ENCODE measurements around the gene EFCAB5.
"Not testable (repeated sequence)": the region's sequence is repeated elsewhere in the genome, so short reads cannot be mapped to it uniquely, and the experiment has no call there.

The EFCAB5 gene

DNA sequence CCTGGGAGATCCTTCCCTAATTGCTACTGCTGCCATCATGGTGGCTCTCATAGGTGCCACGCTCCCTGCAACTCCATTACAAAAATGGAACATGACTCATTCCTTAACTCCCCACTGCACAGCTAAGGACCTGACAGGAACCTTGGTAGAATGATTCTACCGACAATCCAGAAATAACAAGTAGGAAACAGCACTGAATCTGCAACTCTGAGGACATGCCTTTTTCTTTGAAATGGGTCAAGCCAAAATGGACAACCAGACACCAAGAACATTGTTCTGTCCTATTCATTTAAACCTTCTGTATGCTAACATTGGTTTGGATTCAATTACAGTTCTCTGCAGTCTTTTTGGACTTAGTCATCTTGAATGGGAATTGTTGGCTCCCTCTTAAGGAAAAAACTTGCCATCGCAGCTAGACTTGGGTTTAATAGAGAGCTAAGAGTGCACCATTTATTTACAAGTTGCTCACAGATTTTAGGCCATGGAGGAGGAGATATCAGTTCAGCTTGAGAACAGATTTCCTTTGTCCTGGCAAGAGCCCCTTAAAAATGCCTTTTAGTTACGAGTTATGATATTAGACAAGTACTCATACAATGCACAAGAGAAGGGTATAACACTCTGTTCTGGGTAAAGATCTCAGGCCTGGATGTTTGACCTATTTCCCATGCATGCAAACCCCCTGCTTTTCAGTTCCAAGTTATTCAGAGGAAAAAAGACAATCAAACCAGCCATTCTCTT lies 154.2 kb downstream of the EFCAB5 start:
- peak; percentile 71 for DNase-seq (ENCODE audit: low spot score)

DNA sequence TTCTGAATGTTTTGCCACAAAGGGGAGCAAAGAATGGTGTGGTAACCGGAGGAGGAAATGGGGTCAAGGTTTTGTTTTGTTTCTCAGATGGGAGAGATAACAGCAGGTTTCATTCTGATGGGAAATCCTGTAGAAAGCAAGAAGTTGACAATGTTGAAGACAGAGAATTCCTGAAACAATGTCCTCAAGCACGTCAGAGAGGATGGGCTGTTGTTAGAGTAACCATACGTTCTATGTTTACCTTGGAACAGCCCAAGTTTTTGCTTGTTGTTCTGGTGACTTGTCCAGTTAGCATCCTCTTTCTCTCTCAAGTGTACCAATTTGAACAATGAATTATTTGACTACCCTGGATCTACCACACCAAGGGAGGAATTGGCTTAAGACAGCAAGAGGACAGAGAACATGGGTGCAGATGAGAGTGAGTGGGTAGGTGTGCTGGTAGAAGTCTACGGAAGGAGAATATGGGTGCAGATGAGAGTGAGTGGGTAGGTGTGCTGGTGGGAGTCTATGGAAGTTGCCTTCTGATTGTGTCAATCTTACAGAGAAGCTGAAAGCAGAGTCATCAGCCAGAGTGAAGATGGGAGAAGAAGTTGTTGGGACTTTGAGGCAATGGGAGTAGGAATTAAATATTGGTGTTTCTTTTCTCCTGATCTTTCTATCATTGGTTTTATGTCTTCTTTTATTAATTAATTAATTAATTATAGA lies 160.4 kb downstream of the EFCAB5 start:
- no peak for DNase-seq (ENCODE audit: low spot score)

DNA sequence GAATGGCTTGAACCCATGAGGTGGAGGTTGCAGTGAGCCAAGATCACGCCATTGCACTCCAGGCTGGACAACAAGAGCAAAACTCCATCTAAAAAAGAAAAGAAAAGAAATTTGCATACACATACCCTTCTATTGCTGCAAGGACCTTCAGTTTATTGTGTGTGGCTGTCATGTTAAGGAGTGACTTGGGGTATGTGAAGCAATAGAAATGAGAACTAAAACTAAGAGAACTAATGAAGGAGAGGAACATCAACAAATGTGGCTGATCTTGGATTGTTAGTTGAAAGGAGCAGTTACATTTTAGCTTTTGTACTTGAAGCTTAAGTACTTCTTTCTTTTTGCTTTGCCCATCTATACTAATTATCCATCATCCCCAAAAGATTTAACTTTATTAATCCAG lies 162.5 kb downstream of the EFCAB5 start:
- no peak for DNase-seq (ENCODE audit: low spot score)

DNA sequence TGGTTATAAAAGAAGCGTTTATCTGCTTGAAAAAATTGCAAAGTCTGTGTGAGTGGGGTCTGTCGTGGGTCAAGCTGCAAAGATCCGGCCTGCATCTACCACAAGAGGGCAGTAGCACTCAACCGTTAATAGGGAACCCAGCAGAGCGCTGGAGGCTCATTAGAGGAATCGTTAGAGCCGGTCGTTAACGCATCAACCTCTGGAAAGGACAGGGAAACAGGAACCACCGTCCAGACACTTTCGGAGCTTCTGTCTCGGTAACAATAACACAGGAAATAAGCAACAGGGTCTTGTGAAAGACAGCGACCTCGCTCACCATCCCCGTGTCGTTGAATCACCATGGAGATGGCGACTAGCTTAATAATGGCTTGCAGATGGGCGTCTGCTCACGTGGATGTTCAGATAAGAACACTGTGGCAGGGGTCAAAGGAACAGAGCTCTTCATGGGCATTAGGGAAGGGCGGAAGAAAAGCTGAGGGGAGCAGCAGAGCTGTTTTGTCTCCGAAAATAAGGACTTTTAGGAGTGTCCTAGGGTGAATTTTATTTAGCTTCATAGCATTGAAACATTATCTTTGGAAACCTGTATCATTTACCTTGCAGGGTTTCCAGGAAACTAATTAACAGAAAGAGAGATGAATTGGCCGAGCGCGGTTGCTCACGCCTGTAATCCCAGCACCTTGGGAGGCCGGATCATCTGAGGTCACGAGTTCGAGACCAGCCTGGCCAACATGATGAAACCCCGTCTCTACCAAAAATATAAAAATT lies 163.3 kb downstream of the EFCAB5 start:
- DNase-seq (ENCODE audit: low spot score) = peak; percentile 82

DNA sequence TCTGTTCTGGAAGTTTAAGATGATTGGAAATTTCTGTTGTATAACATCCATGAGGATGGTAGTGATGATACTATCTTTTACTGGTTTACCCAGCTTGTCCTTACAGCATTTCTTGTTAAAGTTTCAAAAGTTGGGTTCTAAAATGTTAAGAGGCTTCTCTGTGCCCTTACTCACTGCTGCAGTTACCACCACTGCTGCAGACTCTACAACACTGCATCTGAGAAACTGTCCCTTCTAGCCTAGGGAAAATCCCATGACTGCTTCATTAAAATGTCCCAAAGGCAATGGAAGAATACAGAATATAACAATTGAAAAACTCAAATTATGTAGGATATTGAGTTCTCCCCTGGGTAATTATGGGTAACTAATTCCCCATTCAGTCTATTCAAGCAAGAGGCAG lies 171.4 kb downstream of the EFCAB5 start:
- DNase-seq (ENCODE audit: low spot score) = no peak

DNA sequence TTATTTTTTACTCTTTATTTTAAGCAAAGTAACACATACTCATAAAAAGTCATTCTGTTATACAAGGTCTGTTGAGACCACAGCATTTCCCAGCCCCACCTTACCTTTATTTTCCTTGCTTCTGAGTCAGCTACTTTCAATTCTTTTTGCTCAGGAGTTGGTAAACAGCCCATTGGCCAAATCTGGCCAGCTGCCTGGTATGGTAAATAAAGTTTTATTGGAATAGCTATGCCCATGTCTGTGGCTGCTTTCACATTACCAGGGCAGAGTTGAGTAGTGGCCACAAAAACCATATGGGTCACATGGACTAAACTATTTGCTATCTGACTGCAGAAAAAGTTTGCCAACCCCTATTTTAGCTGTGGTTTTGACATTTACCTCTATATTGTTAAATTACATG lies 171.8 kb downstream of the EFCAB5 start:
- peak; percentile 34 for DNase-seq (ENCODE audit: low spot score)

DNA sequence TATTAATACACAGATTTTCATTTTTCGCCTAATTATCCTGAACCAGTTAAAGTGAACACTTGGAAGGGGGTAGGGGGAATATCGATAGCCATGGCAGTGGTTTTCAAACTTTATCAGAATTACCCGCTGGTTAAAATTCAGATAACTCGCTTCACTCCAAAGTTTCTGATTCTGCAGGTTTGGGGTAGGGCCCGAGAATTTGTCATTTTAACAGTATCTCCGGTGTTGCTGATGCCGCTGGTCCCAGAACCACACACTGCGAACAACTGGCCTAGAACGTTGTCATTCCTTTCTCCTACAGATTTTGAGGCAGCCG lies 174.9 kb downstream of the EFCAB5 start:
- DNase-seq (ENCODE audit: low spot score) = no peak

DNA sequence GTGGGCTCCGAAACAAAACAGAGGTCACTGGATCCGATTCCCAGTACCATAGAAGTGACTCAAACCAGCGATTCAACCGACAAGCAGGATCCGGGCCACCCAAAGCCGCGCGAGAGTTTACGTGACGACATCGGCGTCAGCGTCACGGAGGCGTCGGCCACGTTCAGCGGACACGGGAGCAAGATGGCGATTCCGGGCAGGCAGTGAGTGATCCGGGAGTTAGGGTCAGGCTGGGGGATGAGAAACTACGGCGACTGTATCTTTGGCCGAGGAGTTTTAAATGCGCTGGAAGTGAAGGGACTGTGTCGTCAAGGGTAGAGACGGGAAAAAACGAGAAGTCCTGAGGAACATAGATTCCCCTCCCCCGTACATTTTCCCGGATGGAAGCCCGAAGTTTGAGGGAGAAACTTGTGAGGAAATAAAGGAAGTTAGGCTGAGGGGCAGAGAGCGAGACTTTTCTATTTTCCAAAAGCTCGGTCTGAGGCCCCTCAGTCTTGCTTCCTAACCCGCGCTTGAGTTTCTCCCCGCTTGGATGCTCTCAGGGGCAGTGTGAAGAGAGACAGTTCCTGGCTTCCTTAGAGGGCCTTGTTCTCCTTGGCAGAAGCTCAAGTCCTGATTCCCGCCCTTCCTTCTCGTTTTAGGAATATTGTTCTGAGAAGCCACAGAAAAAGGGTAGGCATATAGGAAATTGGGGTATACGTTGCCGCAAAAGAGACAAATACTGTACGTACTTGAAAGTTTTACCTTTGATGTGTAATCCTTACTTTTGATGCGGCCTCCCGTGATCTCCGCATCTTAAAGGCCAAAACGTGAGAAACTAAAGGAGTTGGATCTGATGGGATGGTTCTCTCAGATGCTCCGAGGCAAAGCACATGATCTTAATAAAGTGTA lies 175.5 kb downstream of the EFCAB5 start, which contains the start of gene NSRP1:
Gene NSRP1 (plus strand): TSS at position 156 of the 891 bp plus-strand sequence. CDS start 28 bp downstream, at position 184.
- peak; percentile 94 for DNase-seq (ENCODE audit: low spot score)

DNA sequence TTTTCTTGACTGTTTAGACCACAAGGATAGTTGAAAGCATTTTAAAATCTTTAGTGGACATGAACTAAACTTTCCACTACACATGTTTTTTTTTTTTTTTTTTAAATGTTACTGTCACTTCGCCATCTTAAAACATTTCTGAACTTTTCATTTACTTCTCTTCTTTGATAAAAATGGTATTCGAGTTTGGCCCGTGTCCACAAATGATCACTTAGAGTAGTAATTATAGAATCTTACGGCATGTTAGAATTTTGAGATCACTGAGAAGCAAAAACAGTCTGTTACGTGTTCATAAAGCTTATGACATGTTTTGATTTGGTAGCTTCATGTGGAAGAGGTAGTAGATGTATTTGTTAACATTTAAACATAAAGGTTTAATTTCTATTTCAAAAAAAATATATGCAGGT lies 176.2 kb downstream of the EFCAB5 start:
- no peak for DNase-seq (ENCODE audit: low spot score)

DNA sequence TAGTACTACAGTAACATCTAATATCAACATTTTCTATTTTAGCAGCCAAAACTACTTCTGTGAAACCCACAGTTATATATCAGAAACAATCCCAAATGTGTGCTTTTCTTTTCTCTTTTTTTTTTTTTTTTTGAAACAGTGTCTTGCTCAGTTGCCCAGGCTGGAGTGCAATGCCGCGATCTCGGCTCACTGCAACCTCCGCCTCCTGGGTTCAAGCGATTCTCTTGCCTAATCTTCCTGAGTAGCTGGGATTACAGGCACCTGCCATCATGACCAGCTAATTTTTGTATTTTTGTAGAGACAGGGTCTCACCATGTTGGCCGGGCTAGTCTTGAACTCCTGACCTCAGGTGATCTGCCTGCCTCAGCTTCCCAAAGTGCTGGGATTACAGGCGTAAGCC lies 177.2 kb downstream of the EFCAB5 start:
- not testable (repeated sequence) for DNase-seq (ENCODE audit: low spot score)

DNA sequence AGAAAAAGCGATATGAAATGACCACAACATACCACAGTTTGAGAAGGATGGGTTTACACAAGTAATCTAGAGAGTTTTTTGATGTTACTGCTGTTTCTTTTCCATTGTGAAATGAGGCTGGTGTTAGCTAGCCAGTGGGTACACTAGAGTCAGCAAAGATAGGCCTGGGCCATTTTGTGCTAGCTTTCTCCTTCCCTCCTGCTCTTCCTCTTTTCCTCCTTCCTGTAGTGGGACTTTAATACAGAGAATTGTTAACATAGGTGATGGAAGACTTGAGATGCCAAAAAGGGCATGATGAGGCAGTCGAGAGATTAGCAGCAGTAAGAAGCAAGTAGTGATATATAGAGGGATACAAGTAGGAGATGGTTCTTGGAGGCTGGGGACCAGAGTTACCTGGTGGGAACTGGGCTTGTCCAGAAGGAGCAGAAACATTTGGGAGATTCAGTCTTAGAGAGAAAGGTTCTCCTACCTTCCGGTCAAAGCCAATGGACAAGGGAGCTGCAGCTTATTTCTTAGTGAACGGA lies 182.9 kb downstream of the EFCAB5 start:
- DNase-seq (ENCODE audit: low spot score) = no peak

DNA sequence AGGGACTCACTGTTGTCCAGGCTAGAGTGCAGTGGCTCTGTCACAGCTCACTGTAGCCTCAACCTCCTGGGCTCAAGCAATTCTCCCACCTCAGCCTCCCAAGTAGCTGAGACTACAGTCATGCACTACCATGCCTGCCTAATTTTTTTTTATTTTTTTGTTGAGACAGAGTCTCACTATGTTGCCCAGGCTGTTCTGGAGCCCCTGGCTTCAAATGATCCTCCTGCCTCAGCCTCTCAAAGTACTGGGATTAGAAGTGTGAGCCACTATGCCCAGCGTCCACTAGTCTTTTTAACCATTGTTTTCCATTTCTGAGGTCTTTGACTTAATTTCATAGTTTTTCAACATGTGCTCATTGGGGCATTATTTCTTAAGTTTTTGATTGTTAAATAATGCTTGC lies 188.7 kb downstream of the EFCAB5 start:
- no peak for DNase-seq (ENCODE audit: low spot score)

DNA sequence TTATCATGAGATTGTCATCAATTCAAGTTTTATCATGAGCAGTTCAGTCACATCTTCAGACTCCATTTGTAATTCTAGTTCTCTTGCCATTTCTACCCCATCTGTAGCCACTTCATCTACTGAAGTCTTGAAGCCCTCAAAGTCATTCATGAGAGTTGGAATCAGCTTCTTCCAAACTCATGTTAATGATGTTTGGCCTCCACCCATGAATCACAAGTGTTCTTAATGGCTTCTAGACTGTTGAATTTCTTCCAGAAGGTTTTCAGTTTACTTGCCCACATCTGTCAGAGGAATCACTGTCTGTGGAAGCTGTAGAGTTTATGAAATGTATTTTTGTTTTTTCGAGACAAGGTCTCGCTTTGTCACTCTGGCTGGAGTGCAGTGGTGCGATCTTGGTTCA lies 191.2 kb downstream of the EFCAB5 start:
- no peak for DNase-seq (ENCODE audit: low spot score)

DNA sequence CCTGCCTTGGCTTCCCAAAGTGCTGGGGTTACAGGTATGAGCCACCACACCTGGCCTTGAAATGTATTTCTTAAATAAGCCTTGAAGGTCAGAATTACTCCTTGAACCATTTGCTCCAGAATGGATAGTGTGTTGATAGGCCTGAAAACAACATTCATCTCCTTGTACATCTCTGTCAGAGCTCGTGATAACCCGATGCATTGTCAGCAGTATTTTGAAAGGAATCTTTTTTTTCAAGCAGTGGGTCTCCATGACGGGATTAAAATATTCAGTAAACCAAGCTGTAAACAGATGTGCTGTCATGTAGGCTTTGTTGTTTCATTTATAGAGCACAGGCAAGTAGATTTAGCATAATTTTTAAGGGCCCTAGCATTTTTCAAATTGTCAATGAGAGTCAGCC lies 191.8 kb downstream of the EFCAB5 start:
- DNase-seq (ENCODE audit: low spot score) = no peak

DNA sequence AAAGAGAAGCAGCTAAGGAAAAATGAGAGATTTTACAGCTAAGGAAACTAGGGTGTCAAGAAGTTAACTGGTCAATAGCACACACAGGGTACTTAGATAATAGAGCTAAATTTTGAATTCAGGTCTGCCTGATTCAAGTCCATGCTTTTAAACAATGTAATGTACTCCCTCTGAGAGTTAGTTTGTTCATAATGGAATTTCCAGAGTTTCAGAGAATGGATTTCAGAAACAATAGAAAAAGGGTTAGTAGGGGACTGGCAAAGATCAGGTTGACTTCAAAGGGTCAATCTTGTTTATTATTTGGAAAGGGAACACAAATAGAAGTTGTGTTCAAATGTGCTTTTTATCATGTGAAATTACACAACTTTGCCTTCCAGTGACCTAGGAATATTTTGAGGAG lies 193.1 kb downstream of the EFCAB5 start:
- no peak for DNase-seq (ENCODE audit: low spot score)

DNA sequence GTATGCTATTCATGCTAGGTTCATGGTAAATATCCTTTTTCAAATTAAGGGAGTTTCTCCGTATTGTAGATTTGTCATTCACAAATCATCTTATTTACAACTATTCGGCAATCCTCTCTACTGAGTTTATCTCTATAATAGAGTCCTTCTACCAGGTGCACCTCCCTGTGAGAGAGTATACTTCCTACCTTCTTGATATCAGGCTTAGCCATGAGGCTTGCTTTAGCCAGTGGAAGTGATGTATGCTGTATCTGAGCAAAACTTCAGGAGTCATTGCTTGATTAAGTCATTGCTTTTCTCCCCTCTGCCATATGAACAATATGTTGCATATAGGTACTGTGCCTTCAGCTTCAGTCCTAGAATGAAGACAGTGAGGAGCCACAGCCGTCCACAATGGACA lies 195.7 kb downstream of the EFCAB5 start:
- DNase-seq (ENCODE audit: low spot score) = no peak

DNA sequence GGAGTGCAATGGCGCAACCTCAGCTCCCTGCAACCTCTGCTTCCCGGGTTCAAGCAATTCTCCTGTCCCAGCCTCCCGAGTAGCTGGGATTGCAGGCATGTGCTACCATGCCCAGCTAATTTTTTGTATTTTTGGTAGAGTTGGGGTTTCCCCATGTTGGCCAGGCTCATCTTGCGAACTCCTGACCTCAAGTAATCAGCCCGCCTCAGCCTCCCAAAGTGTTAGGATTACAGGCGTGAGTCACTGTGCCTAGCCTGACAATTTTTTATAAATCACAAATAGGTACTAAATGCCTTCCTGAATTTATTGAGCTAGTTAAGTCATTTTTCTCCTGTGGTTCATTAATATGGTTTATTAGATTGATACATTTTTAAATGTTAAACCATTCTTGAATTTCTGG lies 206.4 kb downstream of the EFCAB5 start:
- DNase-seq (ENCODE audit: low spot score) = not testable (repeated sequence)

DNA sequence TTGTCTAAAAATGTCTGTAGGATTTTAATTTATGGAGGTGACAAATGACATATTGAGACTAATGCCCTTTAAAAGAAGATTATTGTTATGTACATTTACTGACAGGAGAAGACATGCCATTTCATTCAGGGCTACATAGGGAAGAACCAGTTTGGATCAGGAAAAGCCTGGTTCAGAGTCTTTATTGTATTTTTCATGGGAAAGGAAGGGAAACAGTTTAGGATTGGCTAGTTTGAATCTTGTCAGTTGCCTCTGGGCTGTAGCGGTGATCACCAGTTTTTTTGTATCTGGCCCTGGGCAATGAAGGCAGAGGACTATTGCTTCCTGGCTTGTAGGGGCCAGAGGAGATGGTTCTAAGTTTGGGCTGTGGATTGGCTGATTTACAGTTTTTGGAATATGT lies 206.9 kb downstream of the EFCAB5 start:
- DNase-seq (ENCODE audit: low spot score) = no peak

DNA sequence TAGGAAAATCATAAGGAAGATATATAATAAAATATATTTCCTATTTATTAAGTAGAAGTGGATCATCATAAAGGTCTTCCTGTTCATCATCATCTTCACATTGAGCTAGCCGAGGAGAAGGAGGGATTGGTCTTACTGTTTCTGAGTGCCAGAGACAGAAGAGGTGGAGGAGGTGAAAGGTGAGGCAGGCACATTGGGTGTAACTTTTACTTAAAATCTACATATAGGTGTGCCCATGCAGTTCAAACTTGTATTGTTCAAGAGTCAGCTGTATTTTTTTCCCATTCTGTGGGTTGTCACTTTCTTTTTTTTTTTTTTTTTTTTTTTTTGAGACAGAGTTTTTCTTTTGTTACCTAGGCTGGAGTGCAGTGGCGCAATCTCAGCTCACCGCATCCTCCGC lies 210.0 kb downstream of the EFCAB5 start:
- DNase-seq (ENCODE audit: low spot score) = no peak

DNA sequence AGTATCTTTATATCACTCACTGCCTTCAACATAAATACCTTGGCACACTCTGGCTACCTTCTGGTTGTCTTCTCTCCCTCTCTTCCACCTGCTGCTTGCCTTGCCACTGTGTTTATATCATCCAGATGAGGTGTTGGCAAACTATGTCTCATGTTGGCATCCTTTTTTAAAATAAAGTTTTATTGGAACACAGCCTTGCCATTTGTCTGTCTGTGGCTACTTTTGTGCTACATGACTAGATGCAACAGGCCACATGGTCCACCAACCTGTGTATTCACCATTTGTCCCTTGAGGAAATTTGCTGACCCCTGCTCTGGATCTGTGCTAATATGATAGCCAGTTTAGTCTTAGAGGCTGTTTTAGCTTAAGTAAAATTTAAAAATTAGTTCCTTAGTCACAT lies 212.0 kb downstream of the EFCAB5 start:
- DNase-seq (ENCODE audit: low spot score) = no peak

DNA sequence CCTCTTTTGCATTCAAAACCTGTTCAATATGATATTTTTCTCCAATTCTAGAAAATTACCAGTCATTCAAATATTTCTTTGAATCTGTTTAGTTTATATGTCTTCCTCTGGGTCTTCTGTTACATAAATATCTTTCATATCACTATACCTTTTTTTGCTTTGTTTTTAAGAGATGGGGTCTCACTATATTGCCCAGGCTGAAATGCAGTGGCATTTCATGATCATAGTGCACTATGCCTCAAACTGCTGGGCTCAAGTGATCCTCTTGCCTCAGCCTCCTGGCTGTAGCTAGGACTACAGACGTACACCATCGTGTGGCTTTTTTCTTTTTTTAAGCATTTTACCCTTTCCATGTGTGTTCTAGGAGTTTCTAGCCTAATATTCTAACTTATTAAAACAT lies 214.0 kb downstream of the EFCAB5 start:
- DNase-seq (ENCODE audit: low spot score) = no peak
